ENCODE measurements around the gene SPECC1.

The SPECC1 gene

DNA sequence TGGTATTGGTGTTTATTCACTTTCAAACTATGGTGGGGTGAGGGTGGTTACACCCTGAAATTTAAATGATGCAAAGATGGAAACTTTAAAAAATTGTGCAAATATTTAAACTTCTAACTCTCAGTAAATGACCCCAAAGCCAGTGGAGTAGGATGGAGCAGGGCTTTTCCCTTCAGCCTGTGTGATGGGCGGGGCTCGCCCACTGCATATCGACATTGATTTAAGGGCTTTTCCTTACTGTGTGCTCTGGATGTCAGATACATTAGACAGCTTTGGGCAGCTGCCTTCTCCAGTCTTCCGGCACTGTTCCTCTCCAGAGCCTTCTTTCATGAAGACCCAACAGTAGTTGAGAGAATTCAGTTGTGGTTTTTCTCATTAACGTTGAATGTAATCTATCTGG, 99.9 kb downstream of the SPECC1 start:
- H3K4me3 ChIP-seq (ENCODE audit: low read length): no peak overlapping the region
- TF ChIP-seq, protein P1, sequence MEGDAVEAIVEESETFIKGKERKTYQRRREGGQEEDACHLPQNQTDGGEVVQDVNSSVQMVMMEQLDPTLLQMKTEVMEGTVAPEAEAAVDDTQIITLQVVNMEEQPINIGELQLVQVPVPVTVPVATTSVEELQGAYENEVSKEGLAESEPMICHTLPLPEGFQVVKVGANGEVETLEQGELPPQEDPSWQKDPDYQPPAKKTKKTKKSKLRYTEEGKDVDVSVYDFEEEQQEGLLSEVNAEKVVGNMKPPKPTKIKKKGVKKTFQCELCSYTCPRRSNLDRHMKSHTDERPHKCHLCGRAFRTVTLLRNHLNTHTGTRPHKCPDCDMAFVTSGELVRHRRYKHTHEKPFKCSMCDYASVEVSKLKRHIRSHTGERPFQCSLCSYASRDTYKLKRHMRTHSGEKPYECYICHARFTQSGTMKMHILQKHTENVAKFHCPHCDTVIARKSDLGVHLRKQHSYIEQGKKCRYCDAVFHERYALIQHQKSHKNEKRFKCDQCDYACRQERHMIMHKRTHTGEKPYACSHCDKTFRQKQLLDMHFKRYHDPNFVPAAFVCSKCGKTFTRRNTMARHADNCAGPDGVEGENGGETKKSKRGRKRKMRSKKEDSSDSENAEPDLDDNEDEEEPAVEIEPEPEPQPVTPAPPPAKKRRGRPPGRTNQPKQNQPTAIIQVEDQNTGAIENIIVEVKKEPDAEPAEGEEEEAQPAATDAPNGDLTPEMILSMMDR (conservative IDR thresholded peaks at IDR 0.05; ENCODE audit: low read depth, low read length): no peak
- DNase-seq (ENCODE audit: low read depth): no peak

DNA sequence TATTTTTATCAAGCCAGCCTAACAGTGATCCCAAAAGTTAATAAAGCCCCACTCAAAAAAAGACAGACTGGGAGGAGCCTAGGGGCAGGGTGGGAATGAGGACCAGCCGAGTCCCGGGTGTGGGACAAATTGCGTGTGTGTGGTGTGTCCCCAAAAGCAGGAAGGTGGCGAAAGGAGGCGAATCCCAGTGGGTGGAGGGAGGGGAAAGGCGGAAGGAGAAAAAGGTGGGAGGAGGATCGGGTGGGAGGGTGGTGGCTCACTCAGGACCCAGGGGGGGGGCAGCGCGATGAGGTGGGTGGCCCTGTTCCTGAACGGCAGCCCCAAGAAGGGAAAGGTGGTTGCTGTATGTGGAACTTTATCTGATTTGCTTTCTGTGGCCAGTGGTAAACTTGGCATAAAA, 102.4 kb downstream of the SPECC1 start:
- no peak overlapping the region for H3K4me3 ChIP-seq (ENCODE audit: low read length)
- DNase-seq (ENCODE audit: low read depth): no peak
- TF ChIP-seq, protein P1 (conservative IDR thresholded peaks at IDR 0.05; ENCODE audit: low read depth, low read length): no peak

DNA sequence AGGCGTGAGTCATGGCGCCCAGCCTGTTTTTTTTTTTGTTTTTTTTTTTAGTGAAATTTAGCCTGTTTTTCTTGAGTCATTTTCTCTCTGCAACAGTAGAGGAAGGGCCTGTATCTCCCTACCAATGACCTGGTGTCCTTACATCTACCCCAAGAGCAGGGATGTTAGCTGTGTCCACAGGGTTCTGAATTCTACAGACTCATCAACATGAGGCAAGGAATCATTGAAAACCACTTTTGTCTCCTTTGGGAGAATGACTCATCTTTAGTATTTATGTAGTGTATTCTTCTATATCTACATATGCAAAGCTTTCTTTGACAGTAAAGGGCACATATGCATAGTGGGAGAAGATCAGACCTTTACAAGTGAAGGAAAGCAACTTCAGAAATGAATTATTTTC, 105.3 kb downstream of the SPECC1 start:
- no peak overlapping the region for H3K4me3 ChIP-seq (ENCODE audit: low read length)
- TF ChIP-seq, protein P1 (conservative IDR thresholded peaks at IDR 0.05; ENCODE audit: low read depth, low read length): no peak
- no peak for DNase-seq (ENCODE audit: low read depth)

DNA sequence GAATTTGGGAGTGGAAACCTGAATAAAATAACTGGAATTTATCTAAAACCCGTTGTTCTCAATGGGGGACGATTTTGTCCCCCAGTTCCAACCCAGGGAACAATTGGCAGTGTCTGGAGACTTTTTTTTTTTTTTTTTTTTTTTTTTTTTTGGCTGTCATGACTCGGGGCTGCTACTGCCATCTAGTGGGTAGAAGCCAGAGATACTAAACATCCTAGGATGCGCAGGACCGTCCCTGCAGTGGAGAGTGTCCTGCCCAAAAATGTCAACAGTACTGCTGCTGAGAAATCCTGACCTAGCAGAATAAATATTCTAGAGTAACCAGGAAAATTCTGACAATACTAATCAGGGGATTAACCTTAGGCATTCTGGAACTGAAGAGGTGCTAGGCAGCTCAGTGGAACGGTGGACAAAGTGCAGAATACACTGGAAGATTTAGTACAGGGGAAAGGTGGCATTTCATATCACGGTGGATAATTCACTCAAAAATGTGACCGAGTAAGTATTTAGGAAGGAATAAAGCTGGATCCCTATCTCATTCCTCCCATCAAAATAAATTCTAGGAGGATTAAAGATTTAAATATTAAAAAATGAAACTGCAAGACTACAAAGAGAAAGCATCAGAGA, 107.6 kb downstream of the SPECC1 start:
- no peak for DNase-seq (ENCODE audit: low read depth)
- TF ChIP-seq, protein P1 (conservative IDR thresholded peaks at IDR 0.05; ENCODE audit: low read depth, low read length): peak; percentile 74
- H3K4me3 ChIP-seq (ENCODE audit: low read length): no peak overlapping the region

DNA sequence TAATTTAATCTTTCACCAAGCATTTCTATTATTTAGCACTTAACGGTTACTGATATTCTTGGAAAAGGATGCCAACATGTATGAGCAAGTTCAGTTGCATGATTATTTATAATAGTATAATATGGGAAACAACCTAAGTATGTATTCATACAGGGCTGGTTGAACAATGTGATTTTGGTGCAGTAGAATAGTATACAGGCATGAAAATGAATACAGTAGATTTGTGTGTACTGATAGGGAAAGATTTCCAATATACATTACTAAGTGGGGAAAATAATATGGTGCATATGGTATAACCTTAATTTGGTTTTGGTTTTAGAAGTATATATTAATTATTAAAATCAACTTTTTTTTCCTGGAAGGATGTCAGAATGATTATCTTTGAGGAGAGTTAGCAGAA, 109.1 kb downstream of the SPECC1 start:
- TF ChIP-seq, protein P1 (conservative IDR thresholded peaks at IDR 0.05; ENCODE audit: low read depth, low read length): no peak
- DNase-seq (ENCODE audit: low read depth): no peak
- no peak overlapping the region for H3K4me3 ChIP-seq (ENCODE audit: low read length)

DNA sequence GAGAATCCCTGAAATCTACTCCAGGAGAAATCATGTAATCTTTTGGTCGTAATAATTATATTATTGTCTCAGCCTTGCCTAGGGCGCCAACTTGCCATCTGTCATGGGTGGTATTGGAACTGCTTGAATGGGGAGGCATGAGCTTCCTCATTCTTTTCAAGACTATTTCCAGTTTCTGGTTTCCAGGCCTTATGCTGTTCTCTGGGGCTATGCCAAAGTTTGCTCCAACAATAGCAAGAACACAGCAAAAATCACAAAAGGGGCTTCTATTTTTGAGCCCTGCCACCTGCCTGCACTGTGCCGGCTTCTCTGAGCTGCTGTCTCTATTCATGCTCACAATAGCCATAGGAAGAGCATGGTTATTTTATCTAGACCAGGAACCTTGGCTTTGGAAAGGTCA, 111.7 kb downstream of the SPECC1 start:
- TF ChIP-seq, protein P1 (conservative IDR thresholded peaks at IDR 0.05; ENCODE audit: low read depth, low read length): no peak
- H3K4me3 ChIP-seq (ENCODE audit: low read length): no peak overlapping the region
- no peak for DNase-seq (ENCODE audit: low read depth)

Data from retinal pigment epithelial cell (primary cell).